RWPE2 (cell line): ENCODE data around the gene PEX11G.

ENCODE experiments used
- ATAC-seq: fragments of 200-7000 bp; cut with Tn5 transposase; 3 replicates; pipeline ENCODE4 v1.9.1; 2021; ENCODE audit warnings: low read depth
- DNase-seq: peaks from one replicate; pipeline ENCODE4 v3.0.0-alpha.2; 2020; ENCODE audit warnings: low spot score
- H3K27ac ChIP-seq: fragments of 450-650 bp; 2 replicates; pipeline ENCODE4 v1.5.1; 2017; ENCODE audit warnings: mild to moderate bottlenecking; ENCODE audit not compliant: poor library complexity, severe bottlenecking
- H3K27me3 ChIP-seq: fragments of 250-450 bp; sonication (Bioruptor Pico); 2 replicates; pipeline ENCODE4 v1.5.1; 2021; ENCODE audit warnings: mild to moderate bottlenecking, moderate library complexity; ENCODE audit not compliant: insufficient read depth, poor library complexity, severe bottlenecking
- H3K36me3 ChIP-seq: fragments of 250-450 bp; sonication (Bioruptor Pico); 2 replicates; pipeline ENCODE4 v1.5.1; 2020; ENCODE audit warnings: low read depth, mild to moderate bottlenecking, moderate library complexity
- H3K4me1 ChIP-seq: fragments of 250-450 bp; sonication (Bioruptor Pico); 2 replicates; pipeline ENCODE4 v1.5.1; 2021; ENCODE audit warnings: mild to moderate bottlenecking, moderate library complexity; ENCODE audit not compliant: insufficient read depth, poor library complexity, severe bottlenecking
- H3K4me3 ChIP-seq: fragments of 250-450 bp; sonication (Bioruptor Pico); 2 replicates; pipeline ENCODE4 v1.5.1; 2021; ENCODE audit warnings: mild to moderate bottlenecking, moderate library complexity; ENCODE audit not compliant: severe bottlenecking
- H3K9me3 ChIP-seq: fragments of 250-450 bp; sonication (Bioruptor Pico); 2 replicates; pipeline ENCODE4 v1.5.1; 2021; ENCODE audit warnings: mild to moderate bottlenecking, moderate library complexity; ENCODE audit not compliant: severe bottlenecking
- CTCF ChIP-seq: fragments of 450-650 bp; IDR thresholded peaks from one replicate; pipeline ENCODE4 v1.5.1; 2017; ENCODE audit warnings: mild to moderate bottlenecking, moderate library complexity; ENCODE audit not compliant: poor library complexity, severe bottlenecking

The PEX11G gene

GRCh38 chr19:7470540-7471305, 18.1 kb downstream of the PEX11G start:
- Histone ChIP-seq H3K4me3 (no peak overlapping the region), H3K27ac (no peak overlapping the region), H3K9me3 (no peaks in the 10 kb centered on the region), H3K4me1 (no peaks in the 10 kb centered on the region), H3K36me3 (peaks cover 38% of the 10 kb centered on the region), H3K27me3 (no peaks in the 10 kb centered on the region)
- no peak for TF ChIP-seq CTCF
- DNase-seq (no peak), ATAC-seq (no peak)

GRCh38 chr19:7469669-7470285, 19.1 kb downstream of the PEX11G start:
- Histone ChIP-seq H3K36me3 (peaks cover 45% of the 10 kb centered on the region), H3K9me3 (no peaks in the 10 kb centered on the region), H3K4me1 (no peaks in the 10 kb centered on the region), H3K27ac (no peak overlapping the region), H3K27me3 (no peaks in the 10 kb centered on the region), H3K4me3 (no peak overlapping the region)
- DNase-seq = no peak
- TF ChIP-seq CTCF = no peak
- ATAC-seq = no peak

- no peaks in the 10 kb centered on the region for H3K9me3 ChIP-seq
- no peaks in the 10 kb centered on the region for H3K27me3 ChIP-seq
- no peak overlapping the region for H3K27ac ChIP-seq
- H3K4me3 ChIP-seq = no peak overlapping the region
- DNase-seq (no peak), ATAC-seq (no peak)
- no peaks in the 10 kb centered on the region for H3K4me1 ChIP-seq
- H3K36me3 ChIP-seq = peaks cover 55% of the 10 kb centered on the region
- no peak for TF ChIP-seq CTCF
Observed at GRCh38 chr19:7468840-7469239, 20.0 kb downstream of the PEX11G start.

- no peak for DNase-seq
- no peak for TF ChIP-seq CTCF
- peaks cover 66% of the 10 kb centered on the region for H3K36me3 ChIP-seq
- no peak overlapping the region for H3K4me3 ChIP-seq
- H3K27ac ChIP-seq = no peak overlapping the region
- no peaks in the 10 kb centered on the region for H3K4me1 ChIP-seq
- no peaks in the 10 kb centered on the region for H3K27me3 ChIP-seq
- ATAC-seq = no peak
- H3K9me3 ChIP-seq = no peaks in the 10 kb centered on the region
Observed at GRCh38 chr19:7467009-7467989, 21.5 kb downstream of the PEX11G start.
